HepG2 (cell line): ENCODE results near the gene FGD4. TPM values are rescaled to one million over a fixed set of nuclear protein-coding genes. Genes with fewer than 3 reads are reported as not detected.

Experiments used
- ATAC-seq: fragments of 200-7000 bp; cut with Tn5 transposase; 3 replicates; pipeline ENCODE4 v1.9.1; 2020; ENCODE audit warnings: mild to moderate bottlenecking, moderate library complexity
- BruUV-seq: library from RNA; stranded (reverse); fragments of 400-500 nt; replicated peaks from 2 replicates; lab custom pipeline; 2021; lab: Mats Ljungman, UMichigan
- CTCF ChIA-PET: fragments of 300-600 bp; formaldehyde crosslinking; extraction: SDS; loops from one replicate; lab custom pipeline; 2021; ENCODE audit warnings: low total read pairs, inconsistent platforms, low intra/inter-chr PET ratio; lab: Yijun Ruan, JAX
- POLR2A ChIA-PET: fragments of 350-600 bp; sonication (Branson Sonifier 250); formaldehyde crosslinking; loops from one replicate; lab custom pipeline; 2020; ENCODE audit warnings: antibody characterized with exemption, inconsistent platforms; lab: Yijun Ruan, JAX
- DNase-seq: peaks from one replicate; pipeline ENCODE4 v3.0.0-alpha.2; 2015; ENCODE audit warnings: low spot score
- FAIRE-seq: peaks from 3 replicates; lab custom pipeline; 2011; peaks lifted over from hg19 to GRCh38; lab: Jason Lieb, UNC
- H2AFZ ChIP-seq: one replicate; pipeline ENCODE4 v1.6.1; 2011; ENCODE audit warnings: low read length, inconsistent platforms
- H3K27ac ChIP-seq: fragments of 300-600 bp; 3 replicates; pipeline ENCODE4 v1.8.0; 2011; ENCODE audit warnings: mixed run types, mild to moderate bottlenecking, mixed read lengths, low read length, inconsistent platforms; ENCODE audit not compliant: insufficient read depth; ENCODE audit errors: extremely low read length
- H3K27me3 ChIP-seq, 2 experiments: fragments of 200-600 bp in 1 of 2; 2 replicates in 1 of 2; 3 replicates in 1 of 2; pipeline versions ENCODE4 v1.6.0 to v1.8.0; 2011; ENCODE audit warnings: low read length in 2 of 2, mild to moderate bottlenecking in 2 of 2, moderate library complexity in 2 of 2, inconsistent platforms in 1 of 2; ENCODE audit not compliant: insufficient read depth in 2 of 2, control insufficient read depth in 1 of 2
- H3K36me3 ChIP-seq, 2 experiments: fragments of 200-600 bp in 1 of 2; replicated peaks in 1 of 2; 2 replicates in 1 of 2; 3 replicates in 1 of 2; pipeline versions ENCODE4 v1.5.1 to v1.8.0; 2011; ENCODE audit warnings: low read length in 2 of 2, inconsistent platforms in 1 of 2; ENCODE audit not compliant: insufficient read depth in 2 of 2, control insufficient read depth in 1 of 2
- H3K4me1 ChIP-seq: 2 replicates; pipeline ENCODE4 v1.5.1; 2012; ENCODE audit warnings: low read length, inconsistent platforms; ENCODE audit not compliant: insufficient read depth
- H3K4me2 ChIP-seq: 2 replicates; pipeline ENCODE4 v1.6.0; 2011; ENCODE audit warnings: low read depth, low read length, inconsistent platforms
- H3K4me3 ChIP-seq, 3 experiments: fragments of 200-600 bp in 1 of 3; sonication (generic), shearing (Covaris generic) in 1 of 3; replicated peaks in 1 of 3; 2 replicates each; pipeline ENCODE4 v1.5.1; 2011 to 2016; ENCODE audit warnings: low read length in 3 of 3, inconsistent platforms in 2 of 3, low read depth in 2 of 3, mild to moderate bottlenecking in 2 of 3, control low read depth in 1 of 3, mixed read lengths in 1 of 3; ENCODE audit not compliant: insufficient read depth in 1 of 3
- H3K79me2 ChIP-seq: one replicate; pipeline ENCODE4 v1.6.1; 2011; ENCODE audit warnings: low read length, inconsistent platforms; ENCODE audit not compliant: insufficient read depth
- H3K9ac ChIP-seq: 2 replicates; pipeline ENCODE4 v1.6.0; 2011; ENCODE audit warnings: mild to moderate bottlenecking, low read depth, low read length, inconsistent platforms; ENCODE audit not compliant: insufficient read depth
- H3K9me3 ChIP-seq: 2 replicates; pipeline ENCODE4 v1.5.1; 2012; ENCODE audit warnings: mild to moderate bottlenecking, low read length
- H4K20me1 ChIP-seq: 2 replicates; pipeline ENCODE4 v1.6.0; 2011; ENCODE audit warnings: inconsistent platforms, mild to moderate bottlenecking, low read length, moderate library complexity; ENCODE audit not compliant: insufficient read depth
- CBX2 ChIP-seq, 2 experiments: fragments of 200-600 bp in 1 of 2; sonication (generic); formaldehyde crosslinking in 1 of 2; IDR thresholded peaks; 2 replicates each; pipeline versions ENCODE4 v1.7.0 to v1.8.1; 2018 to 2022; ENCODE audit warnings: low read depth in 2 of 2, low read length in 1 of 2, mild to moderate bottlenecking in 1 of 2, missing genetic modification reagents in 1 of 2
- GATAD2A ChIP-seq: IDR thresholded peaks from 2 replicates; pipeline ENCODE4 v1.6.1; 2016
- HMG20A ChIP-seq: IDR thresholded peaks from 2 replicates; pipeline ENCODE4 v1.6.1; 2016; ENCODE audit warnings: borderline replicate concordance
- KAT7 ChIP-seq: IDR thresholded peaks from 2 replicates; pipeline ENCODE4 v1.6.1; 2018; ENCODE audit warnings: borderline replicate concordance, missing compliant biosample characterization
- KLF15 ChIP-seq: sonication (generic); formaldehyde crosslinking; IDR thresholded peaks from 2 replicates; pipeline ENCODE4 v1.8.1; 2023; ENCODE audit warnings: borderline replicate concordance, mild to moderate bottlenecking, inconsistent platforms, missing genetic modification reagents, mixed read lengths
- MATR3 ChIP-seq: sonication (generic); formaldehyde crosslinking; IDR thresholded peaks from 2 replicates; pipeline ENCODE4 v1.4.0; 2020; ENCODE audit warnings: missing genetic modification reagents
- ZNF749 ChIP-seq: sonication (generic); formaldehyde crosslinking; IDR thresholded peaks from 2 replicates; pipeline ENCODE4 v1.8.0; 2022; ENCODE audit warnings: mild to moderate bottlenecking, missing genetic modification reagents, moderate library complexity, borderline replicate concordance
- WGBS: methylation state at CpG from one replicate; pipeline ENCODE4 v1.1.6; 2017; ENCODE audit warnings: low lambda C conversion rate; 5-methylcytosine and 5-hydroxymethylcytosine counted together
- in situ Hi-C: cut with HindIII; loops from 2 replicates; pipeline ENCODE4 v1.10.0; 2017; ENCODE audit warnings: low pct_unique_long_range_greater_than_20kb; ENCODE audit not compliant: extremely low pct_ligation_motif_present
- intact Hi-C: fragments of 100-400 bp; cut with micrococcal nuclease; formaldehyde crosslinking; loops from one replicate; pipeline ENCODE4 v1.10.0; 2022; ENCODE audit not compliant: unreplicated experiment
- polyA plus RNA-seq, 8 experiments: library from polyadenylated mRNA; depleted of rRNA in 3 of 8; stranded (reverse) in 7 of 8; unstranded in 1 of 8; fragments of >200 nt; fragmentation: Illumina TruSeq in 4 of 8; extraction: Trizol in 4 of 8; gene quantifications; 2 replicates each; pipeline versions ENCODE4 v1.2.1 to v1.2.3, GENCODE V29; 2011 to 2016; ENCODE audit warnings: low read depth in 4 of 8, missing spikeins in 1 of 8, mixed read lengths in 1 of 8; ENCODE audit not compliant: insufficient read depth in 1 of 8
- total RNA-seq, 5 experiments: library from RNA; depleted of rRNA; stranded (reverse); fragments of >200 nt; fragmentation: Illumina TruSeq; extraction: Trizol; gene quantifications; 2 replicates each; pipeline ENCODE4 v1.2.3, GENCODE V29; 2016; ENCODE audit warnings: low read depth in 1 of 5
- TF ChIP-seq, protein P1 (sequence below): sonication (generic); formaldehyde crosslinking; IDR thresholded peaks from 2 replicates; pipeline ENCODE4 v1.4.0; 2020; ENCODE audit warnings: low read depth, missing genetic modification reagents
- TF ChIP-seq, protein P2 (sequence below): sonication (generic); formaldehyde crosslinking; IDR thresholded peaks from 2 replicates; pipeline ENCODE4 v1.4.0; 2020; ENCODE audit warnings: missing genetic modification reagents
- TF ChIP-seq, protein P3 (sequence below): sonication (generic); formaldehyde crosslinking; IDR thresholded peaks from one replicate; pipeline ENCODE4 v1.5.1; 2020; ENCODE audit warnings: mild to moderate bottlenecking, missing genetic modification reagents; ENCODE audit errors: not compliant biosample characterization

The FGD4 gene
- total and polyA plus RNA-seq, 2 of the 13 experiments (the other 11 are each of a cell fraction or from before 2014, with no cell fraction given), result 4.6 to 6.6 TPM

DNA sequence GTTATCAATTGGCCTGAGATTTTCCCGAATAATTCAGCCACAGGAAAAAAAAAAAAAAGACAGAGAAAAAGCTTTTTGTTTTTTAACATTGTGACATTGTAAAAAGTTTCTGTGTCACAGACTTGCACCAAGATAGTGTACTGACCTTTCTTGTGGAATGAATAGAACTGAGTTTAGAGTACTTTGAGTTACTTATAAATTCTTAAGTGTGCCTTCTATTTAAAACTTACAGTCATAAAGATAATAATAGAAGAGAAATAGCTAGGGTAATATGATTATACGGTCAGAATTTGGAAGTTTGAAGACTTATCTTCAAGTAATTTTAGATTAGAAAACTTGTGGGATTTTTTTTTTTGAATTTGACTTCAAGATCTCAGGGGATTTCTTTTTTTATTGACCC is 88.8 kb downstream of the FGD4 start (continued):
- TF ChIP-seq, protein P1, sequence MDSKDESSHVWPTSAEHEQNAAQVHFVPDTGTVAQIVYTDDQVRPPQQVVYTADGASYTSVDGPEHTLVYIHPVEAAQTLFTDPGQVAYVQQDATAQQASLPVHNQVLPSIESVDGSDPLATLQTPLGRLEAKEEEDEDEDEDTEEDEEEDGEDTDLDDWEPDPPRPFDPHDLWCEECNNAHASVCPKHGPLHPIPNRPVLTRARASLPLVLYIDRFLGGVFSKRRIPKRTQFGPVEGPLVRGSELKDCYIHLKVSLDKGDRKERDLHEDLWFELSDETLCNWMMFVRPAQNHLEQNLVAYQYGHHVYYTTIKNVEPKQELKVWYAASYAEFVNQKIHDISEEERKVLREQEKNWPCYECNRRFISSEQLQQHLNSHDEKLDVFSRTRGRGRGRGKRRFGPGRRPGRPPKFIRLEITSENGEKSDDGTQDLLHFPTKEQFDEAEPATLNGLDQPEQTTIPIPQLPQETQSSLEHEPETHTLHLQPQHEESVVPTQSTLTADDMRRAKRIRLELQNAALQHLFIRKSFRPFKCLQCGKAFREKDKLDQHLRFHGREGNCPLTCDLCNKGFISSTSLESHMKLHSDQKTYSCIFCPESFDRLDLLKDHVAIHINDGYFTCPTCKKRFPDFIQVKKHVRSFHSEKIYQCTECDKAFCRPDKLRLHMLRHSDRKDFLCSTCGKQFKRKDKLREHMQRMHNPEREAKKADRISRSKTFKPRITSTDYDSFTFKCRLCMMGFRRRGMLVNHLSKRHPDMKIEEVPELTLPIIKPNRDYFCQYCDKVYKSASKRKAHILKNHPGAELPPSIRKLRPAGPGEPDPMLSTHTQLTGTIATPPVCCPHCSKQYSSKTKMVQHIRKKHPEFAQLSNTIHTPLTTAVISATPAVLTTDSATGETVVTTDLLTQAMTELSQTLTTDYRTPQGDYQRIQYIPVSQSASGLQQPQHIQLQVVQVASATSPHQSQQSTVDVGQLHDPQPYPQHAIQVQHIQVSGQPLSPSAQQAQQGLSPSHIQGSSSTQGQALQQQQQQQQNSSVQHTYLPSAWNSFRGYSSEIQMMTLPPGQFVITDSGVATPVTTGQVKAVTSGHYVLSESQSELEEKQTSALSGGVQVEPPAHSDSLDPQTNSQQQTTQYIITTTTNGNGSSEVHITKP, result no peak

DNA sequence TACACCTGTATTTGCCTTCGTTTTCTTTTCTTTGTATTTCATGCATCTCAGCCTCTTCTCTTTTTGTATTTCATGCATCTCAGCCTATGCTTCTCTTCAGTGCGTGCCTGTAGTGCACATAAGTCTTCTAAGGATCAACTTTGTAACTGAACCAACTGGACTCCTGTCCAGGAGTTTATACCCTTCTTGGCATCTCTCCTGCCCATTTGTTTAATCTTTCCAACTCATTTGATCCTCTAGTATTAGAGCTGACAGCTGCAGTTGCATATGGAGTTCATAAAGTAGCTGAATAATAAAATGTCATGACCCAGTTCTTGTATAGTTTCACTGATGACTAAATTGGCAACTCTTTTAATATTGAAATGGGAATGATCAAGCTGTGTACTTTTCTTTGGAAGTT is 89.7 kb downstream of the FGD4 start:
- H3K79me2 ChIP-seq, result no peaks in the 10 kb centered on the region
- 76% methylated on average over 2 of the region's 2 CpGs for WGBS
- BruUV-seq, result no TSS peak
- no peak overlapping the region for H3K4me2 ChIP-seq
- ATAC-seq, result no peak
- intact Hi-C loops (no loop called here), in situ Hi-C loops (no loop called here)
- H4K20me1 ChIP-seq, result no peaks in the 10 kb centered on the region
- no peak overlapping the region for H3K27ac ChIP-seq
- POLR2A ChIA-PET, result no interaction called here
- H3K36me3 ChIP-seq, result no peaks in the 10 kb centered on the region
- no peaks in the 10 kb centered on the region for H3K9me3 ChIP-seq
- no peak overlapping the region for H2AFZ ChIP-seq
- no peaks in the 10 kb centered on the region for H3K27me3 ChIP-seq
- no peak overlapping the region for H3K9ac ChIP-seq
- H3K4me3 ChIP-seq, result no peak overlapping the region
- no peak for DNase-seq
- FAIRE-seq, result no peak
- CTCF ChIA-PET, result no interaction called here
- no peaks in the 10 kb centered on the region for H3K4me1 ChIP-seq
- no peak for TF ChIP-seq KLF15 (CRISPR knock-in tag)
- TF ChIP-seq CBX2 (IDR thresholded peaks at IDR 0.05; ENCODE audit: low read depth, low read length), result no peak
- no peak for TF ChIP-seq CBX2 (CRISPR knock-in tag; IDR thresholded peaks at IDR 0.05; ENCODE audit: low read depth)
- no peak for TF ChIP-seq HMG20A (CRISPR knock-in tag)
- TF ChIP-seq, protein P2, sequence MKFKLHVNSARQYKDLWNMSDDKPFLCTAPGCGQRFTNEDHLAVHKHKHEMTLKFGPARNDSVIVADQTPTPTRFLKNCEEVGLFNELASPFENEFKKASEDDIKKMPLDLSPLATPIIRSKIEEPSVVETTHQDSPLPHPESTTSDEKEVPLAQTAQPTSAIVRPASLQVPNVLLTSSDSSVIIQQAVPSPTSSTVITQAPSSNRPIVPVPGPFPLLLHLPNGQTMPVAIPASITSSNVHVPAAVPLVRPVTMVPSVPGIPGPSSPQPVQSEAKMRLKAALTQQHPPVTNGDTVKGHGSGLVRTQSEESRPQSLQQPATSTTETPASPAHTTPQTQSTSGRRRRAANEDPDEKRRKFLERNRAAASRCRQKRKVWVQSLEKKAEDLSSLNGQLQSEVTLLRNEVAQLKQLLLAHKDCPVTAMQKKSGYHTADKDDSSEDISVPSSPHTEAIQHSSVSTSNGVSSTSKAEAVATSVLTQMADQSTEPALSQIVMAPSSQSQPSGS (CRISPR knock-in tag), result no peak
- TF ChIP-seq GATAD2A (CRISPR knock-in tag), result no peak
- no peak for TF ChIP-seq ZNF749 (CRISPR knock-in tag)
- TF ChIP-seq, protein P3, sequence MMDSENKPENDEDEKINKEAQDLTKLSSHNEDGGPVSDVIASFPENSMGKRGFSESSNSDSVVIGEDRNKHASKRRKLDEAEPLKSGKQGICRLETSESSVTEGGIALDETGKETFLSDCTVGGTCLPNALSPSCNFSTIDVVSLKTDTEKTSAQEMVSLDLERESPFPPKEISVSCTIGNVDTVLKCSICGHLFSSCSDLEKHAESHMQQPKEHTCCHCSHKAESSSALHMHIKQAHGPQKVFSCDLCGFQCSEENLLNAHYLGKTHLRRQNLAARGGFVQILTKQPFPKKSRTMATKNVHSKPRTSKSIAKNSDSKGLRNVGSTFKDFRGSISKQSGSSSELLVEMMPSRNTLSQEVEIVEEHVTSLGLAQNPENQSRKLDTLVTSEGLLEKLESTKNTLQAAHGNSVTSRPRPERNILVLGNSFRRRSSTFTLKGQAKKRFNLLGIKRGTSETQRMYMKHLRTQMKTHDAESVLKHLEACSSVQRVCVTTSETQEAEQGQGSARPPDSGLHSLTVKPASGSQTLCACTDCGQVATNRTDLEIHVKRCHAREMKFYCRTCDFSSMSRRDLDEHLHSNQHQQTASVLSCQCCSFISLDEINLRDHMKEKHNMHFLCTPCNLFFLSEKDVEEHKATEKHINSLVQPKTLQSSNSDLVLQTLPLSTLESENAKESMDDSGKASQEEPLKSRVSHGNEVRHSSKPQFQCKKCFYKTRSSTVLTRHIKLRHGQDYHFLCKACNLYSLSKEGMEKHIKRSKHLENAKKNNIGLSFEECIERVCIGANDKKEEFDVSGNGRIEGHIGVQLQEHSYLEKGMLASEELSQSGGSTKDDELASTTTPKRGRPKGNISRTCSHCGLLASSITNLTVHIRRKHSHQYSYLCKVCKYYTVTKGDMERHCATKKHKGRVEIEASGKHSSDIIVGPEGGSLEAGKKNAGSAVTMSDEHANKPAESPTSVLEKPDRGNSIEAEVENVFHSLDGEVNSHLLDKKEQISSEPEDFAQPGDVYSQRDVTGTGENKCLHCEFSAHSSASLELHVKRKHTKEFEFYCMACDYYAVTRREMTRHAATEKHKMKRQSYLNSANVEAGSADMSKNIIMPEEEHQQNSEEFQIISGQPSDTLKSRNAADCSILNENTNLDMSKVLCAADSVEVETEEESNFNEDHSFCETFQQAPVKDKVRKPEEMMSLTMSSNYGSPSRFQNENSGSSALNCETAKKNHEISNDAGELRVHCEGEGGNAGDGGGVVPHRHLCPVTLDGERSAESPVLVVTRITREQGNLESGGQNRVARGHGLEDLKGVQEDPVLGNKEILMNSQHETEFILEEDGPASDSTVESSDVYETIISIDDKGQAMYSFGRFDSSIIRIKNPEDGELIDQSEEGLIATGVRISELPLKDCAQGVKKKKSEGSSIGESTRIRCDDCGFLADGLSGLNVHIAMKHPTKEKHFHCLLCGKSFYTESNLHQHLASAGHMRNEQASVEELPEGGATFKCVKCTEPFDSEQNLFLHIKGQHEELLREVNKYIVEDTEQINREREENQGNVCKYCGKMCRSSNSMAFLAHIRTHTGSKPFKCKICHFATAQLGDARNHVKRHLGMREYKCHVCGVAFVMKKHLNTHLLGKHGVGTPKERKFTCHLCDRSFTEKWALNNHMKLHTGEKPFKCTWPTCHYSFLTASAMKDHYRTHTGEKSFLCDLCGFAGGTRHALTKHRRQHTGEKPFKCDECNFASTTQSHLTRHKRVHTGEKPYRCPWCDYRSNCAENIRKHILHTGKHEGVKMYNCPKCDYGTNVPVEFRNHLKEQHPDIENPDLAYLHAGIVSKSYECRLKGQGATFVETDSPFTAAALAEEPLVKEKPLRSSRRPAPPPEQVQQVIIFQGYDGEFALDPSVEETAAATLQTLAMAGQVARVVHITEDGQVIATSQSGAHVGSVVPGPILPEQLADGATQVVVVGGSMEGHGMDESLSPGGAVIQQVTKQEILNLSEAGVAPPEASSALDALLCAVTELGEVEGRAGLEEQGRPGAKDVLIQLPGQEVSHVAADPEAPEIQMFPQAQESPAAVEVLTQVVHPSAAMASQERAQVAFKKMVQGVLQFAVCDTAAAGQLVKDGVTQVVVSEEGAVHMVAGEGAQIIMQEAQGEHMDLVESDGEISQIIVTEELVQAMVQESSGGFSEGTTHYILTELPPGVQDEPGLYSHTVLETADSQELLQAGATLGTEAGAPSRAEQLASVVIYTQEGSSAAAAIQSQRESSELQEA (CRISPR knock-in tag), result no peak
- no peak for TF ChIP-seq MATR3 (CRISPR knock-in tag)
- TF ChIP-seq KAT7 (CRISPR knock-in tag), result no peak
